Lower leg skin (tissue), 3 donors: ENCODE data around the gene KDM2B.

ENCODE experiments used
- POLR2A ChIP-seq, 2 donors: fragments of 450-650 bp; IDR thresholded peaks; one replicate each; pipeline ENCODE4 v1.6.1; 2016 to 2017; ENCODE audit warnings: antibody characterized with exemption in 2 of 2, mild to moderate bottlenecking in 1 of 2, moderate library complexity in 1 of 2
- TF ChIP-seq, protein P1 (sequence below), 3 donors: fragments of 450-650 bp; IDR thresholded peaks; one replicate each; pipeline ENCODE4 v1.5.1; 2016; ENCODE audit warnings: antibody characterized with exemption in 3 of 3, mild to moderate bottlenecking in 3 of 3, moderate library complexity in 2 of 3

GRCh38 chr12:121539908-121540307 lies 40.9 kb downstream of the KDM2B start:
- TF ChIP-seq, protein P1, sequence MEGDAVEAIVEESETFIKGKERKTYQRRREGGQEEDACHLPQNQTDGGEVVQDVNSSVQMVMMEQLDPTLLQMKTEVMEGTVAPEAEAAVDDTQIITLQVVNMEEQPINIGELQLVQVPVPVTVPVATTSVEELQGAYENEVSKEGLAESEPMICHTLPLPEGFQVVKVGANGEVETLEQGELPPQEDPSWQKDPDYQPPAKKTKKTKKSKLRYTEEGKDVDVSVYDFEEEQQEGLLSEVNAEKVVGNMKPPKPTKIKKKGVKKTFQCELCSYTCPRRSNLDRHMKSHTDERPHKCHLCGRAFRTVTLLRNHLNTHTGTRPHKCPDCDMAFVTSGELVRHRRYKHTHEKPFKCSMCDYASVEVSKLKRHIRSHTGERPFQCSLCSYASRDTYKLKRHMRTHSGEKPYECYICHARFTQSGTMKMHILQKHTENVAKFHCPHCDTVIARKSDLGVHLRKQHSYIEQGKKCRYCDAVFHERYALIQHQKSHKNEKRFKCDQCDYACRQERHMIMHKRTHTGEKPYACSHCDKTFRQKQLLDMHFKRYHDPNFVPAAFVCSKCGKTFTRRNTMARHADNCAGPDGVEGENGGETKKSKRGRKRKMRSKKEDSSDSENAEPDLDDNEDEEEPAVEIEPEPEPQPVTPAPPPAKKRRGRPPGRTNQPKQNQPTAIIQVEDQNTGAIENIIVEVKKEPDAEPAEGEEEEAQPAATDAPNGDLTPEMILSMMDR (IDR thresholded peaks at IDR 0.05) = no peak
- no peak for TF ChIP-seq POLR2A (IDR thresholded peaks at IDR 0.05)
